Neural progenitor cell (in vitro differentiated cells): ENCODE measurements around the gene BABAM1. TPM values are rescaled to one million over a fixed set of nuclear protein-coding genes. Genes with fewer than 3 reads are reported as not detected.

Experiments used
- DNase-seq: peaks from one replicate; pipeline ENCODE4 v3.0.0-alpha.2; 2016; ENCODE audit warnings: low spot score
- H2AFZ ChIP-seq: fragments of 200-600 bp; sonication (generic); replicated peaks from 2 replicates; pipeline ENCODE4 v1.6.1; 2016; ENCODE audit warnings: antibody characterized with exemption
- H3F3A ChIP-seq: fragments of 200-600 bp; sonication (generic); 2 replicates; pipeline ENCODE4 v1.6.1; 2016; ENCODE audit warnings: antibody characterized with exemption, low read depth
- H3K27ac ChIP-seq: fragments of 200-600 bp; sonication (generic); 2 replicates; pipeline ENCODE4 v1.5.1; 2016; ENCODE audit warnings: mild to moderate bottlenecking
- H3K27me3 ChIP-seq: fragments of 200-600 bp; sonication (generic); 2 replicates; pipeline ENCODE4 v1.6.1; 2016; ENCODE audit warnings: mild to moderate bottlenecking, moderate library complexity
- H3K36me3 ChIP-seq: fragments of 200-600 bp; sonication (generic); 2 replicates; pipeline ENCODE4 v1.5.1; 2016
- H3K4me1 ChIP-seq: fragments of 200-600 bp; sonication (generic); 2 replicates; pipeline ENCODE4 v1.6.1; 2016; ENCODE audit warnings: mixed run types
- H3K4me2 ChIP-seq: fragments of 200-600 bp; sonication (generic); 2 replicates; pipeline ENCODE4 v1.6.1; 2016
- H3K4me3 ChIP-seq: fragments of 200-600 bp; sonication (generic); 2 replicates; pipeline ENCODE4 v1.5.1; 2016
- H3K79me2 ChIP-seq: fragments of 200-600 bp; sonication (generic); 2 replicates; pipeline ENCODE4 v1.6.1; 2016; ENCODE audit warnings: low read depth
- H3K9ac ChIP-seq: fragments of 200-600 bp; sonication (generic); 2 replicates; pipeline ENCODE4 v1.6.1; 2016
- H3K9me3 ChIP-seq: fragments of 200-600 bp; sonication (generic); 2 replicates; pipeline ENCODE4 v1.5.1; 2016; ENCODE audit warnings: low read depth
- H4K20me1 ChIP-seq: fragments of 200-600 bp; sonication (generic); 2 replicates; pipeline ENCODE4 v1.6.1; 2016; ENCODE audit warnings: low read depth
- H3K27ac Mint-ChIP-seq: 3 replicates; pipeline ENCODE4 v1.8.0; 2021; ENCODE audit warnings: mixed read lengths
- H3K27me3 Mint-ChIP-seq: 2 replicates; pipeline ENCODE4 v1.8.0; 2022; ENCODE audit warnings: low read depth, mild to moderate bottlenecking, inconsistent platforms, moderate library complexity, mixed read lengths; ENCODE audit not compliant: insufficient read depth
- H3K36me3 Mint-ChIP-seq: 3 replicates; pipeline ENCODE4 v1.8.0; 2021; ENCODE audit warnings: mixed read lengths
- H3K4me1 Mint-ChIP-seq: 3 replicates; pipeline ENCODE4 v1.8.0; 2021; ENCODE audit warnings: mixed read lengths
- H3K4me3 Mint-ChIP-seq: 3 replicates; pipeline ENCODE4 v1.8.0; 2021; ENCODE audit warnings: mild to moderate bottlenecking, moderate library complexity, mixed read lengths
- H3K9me3 Mint-ChIP-seq: 3 replicates; pipeline ENCODE4 v1.8.0; 2020; ENCODE audit warnings: mixed read lengths
- EZH2 ChIP-seq: fragments of 200-600 bp; sonication (generic); IDR thresholded peaks from 2 replicates; pipeline ENCODE4 v1.6.1; 2017; ENCODE audit warnings: antibody characterized with exemption, mild to moderate bottlenecking, moderate library complexity
- EZH2phosphoT487 ChIP-seq: fragments of 200-600 bp; sonication (generic); IDR thresholded peaks from 2 replicates; pipeline ENCODE4 v1.6.1; 2017; ENCODE audit warnings: antibody characterized with exemption
- total RNA-seq: library from RNA; depleted of rRNA; stranded (reverse); fragments of >200 nt; gene quantifications from 2 replicates; pipeline ENCODE4 v1.2.3, GENCODE V29; 2015; ENCODE audit warnings: low replicate concordance
- TF ChIP-seq, protein P1 (sequence below): fragments of 200-600 bp; sonication (generic); IDR thresholded peaks from 2 replicates; pipeline ENCODE4 v1.5.1; 2017; ENCODE audit warnings: antibody characterized with exemption, mild to moderate bottlenecking

Gene BABAM1
- total RNA-seq, 1 donor from 2014 or later = 89.8 TPM

DNA sequence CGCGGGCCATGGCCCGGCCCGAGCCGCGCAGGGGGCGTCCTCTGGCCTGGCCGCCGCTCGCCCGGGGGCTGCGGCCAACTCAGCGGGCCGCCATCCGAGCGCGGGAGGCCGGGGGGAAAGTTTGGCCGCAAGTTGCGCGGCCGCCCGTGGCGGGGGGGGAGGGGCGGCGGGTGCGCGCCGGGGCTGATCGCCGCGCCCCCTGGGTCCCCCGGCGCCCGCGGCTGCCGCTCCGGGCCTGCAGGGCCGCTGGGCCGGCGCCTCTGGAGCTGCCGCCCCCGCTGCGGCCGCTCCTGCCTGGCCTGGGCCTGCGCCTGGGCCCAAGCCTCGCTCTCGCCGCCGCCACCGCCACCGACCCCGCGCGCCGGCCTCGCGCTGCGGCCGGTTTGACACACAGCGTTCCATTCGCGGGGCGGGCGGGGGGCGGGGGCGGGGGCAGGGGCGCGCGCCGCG is 21.7 kb upstream of the BABAM1 start, which contains the start of gene NR2F6:
TSS of gene NR2F6 (minus strand) at position 385 of the 450 bp plus-strand sequence. CDS start 699 bp downstream, outside the sequence.
- no peak within 1 kb of the TSS for H3K9ac ChIP-seq
- H3K79me2 ChIP-seq = peaks cover 48% of the 10 kb centered on the region
- H3K27me3 ChIP-seq = no peaks in the 10 kb centered on the region
- peaks cover 41% of the 10 kb centered on the region for H4K20me1 ChIP-seq
- Mint-ChIP-seq H3K27ac (peak within 1 kb of the TSS; percentile 97), H3K4me3 (peak within 1 kb of the TSS; percentile 96), H3K36me3 (no peaks in the 10 kb centered on the region), H3K4me1 (peaks cover 62% of the 10 kb centered on the region), H3K9me3 (peaks cover 2% of the 10 kb centered on the region), H3K27me3 (peaks cover 13% of the 10 kb centered on the region)
- no peaks in the 10 kb centered on the region for H3K36me3 ChIP-seq
- H3K9me3 ChIP-seq = no peaks in the 10 kb centered on the region
- no peak for DNase-seq
- H2AFZ ChIP-seq = peak within 1 kb of the TSS; percentile 31
- H3F3A ChIP-seq = peaks cover 43% of the 10 kb centered on the region
- H3K4me3 ChIP-seq = peak within 1 kb of the TSS; percentile 84
- no peak within 1 kb of the TSS for H3K27ac ChIP-seq
- peak within 1 kb of the TSS; percentile 91 for H3K4me2 ChIP-seq
- TF ChIP-seq EZH2 = no peak
- peaks cover 30% of the 10 kb centered on the region for H3K4me1 ChIP-seq

DNA sequence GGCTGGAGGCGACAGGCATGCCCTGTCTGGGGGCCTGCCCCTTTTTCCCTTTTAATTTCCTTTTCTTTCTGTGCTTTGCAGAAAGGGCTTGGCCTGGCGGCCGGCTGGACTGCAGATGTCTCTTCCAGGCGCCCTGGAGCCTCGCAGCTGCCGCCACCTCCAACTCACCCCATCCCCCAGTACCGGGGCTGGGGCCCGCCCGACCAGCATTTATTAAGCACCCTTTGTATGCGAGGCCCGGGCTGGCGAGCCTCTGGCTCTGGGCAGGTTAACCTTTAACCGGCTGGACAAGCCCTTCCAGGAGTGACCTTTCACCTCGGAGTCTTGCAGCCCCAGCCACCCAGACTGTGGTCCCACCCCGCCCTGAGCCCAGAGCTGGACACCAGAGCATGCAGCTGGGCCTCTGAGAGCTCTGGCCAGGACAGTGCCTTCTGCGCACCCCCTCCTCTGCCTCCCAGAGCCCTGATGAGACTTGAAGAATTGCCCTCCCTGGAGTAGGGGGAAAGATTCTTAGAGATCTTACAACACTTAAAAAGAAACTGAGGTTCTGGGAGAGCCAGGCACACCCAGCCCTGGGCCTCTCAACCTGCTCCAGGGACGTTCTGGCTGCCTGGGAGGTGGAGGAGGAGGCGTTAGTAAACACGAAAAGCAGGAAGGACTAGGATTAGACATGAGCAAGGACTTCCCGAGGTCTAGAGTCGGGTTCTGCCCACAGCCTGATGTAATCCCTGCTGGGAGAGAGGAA is 20.4 kb upstream of the BABAM1 start:
- H4K20me1 ChIP-seq = peaks cover 28% of the 10 kb centered on the region
- H3K4me1 ChIP-seq = peaks cover 30% of the 10 kb centered on the region
- TF ChIP-seq EZH2 (peak; percentile 32), EZH2phosphoT487 (no peak)
- TF ChIP-seq, protein P1, sequence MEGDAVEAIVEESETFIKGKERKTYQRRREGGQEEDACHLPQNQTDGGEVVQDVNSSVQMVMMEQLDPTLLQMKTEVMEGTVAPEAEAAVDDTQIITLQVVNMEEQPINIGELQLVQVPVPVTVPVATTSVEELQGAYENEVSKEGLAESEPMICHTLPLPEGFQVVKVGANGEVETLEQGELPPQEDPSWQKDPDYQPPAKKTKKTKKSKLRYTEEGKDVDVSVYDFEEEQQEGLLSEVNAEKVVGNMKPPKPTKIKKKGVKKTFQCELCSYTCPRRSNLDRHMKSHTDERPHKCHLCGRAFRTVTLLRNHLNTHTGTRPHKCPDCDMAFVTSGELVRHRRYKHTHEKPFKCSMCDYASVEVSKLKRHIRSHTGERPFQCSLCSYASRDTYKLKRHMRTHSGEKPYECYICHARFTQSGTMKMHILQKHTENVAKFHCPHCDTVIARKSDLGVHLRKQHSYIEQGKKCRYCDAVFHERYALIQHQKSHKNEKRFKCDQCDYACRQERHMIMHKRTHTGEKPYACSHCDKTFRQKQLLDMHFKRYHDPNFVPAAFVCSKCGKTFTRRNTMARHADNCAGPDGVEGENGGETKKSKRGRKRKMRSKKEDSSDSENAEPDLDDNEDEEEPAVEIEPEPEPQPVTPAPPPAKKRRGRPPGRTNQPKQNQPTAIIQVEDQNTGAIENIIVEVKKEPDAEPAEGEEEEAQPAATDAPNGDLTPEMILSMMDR = no peak
- peak overlapping the region; percentile 98 for H3K27ac Mint-ChIP-seq
- peak overlapping the region; percentile 90 for H3K4me2 ChIP-seq
- peaks cover 2% of the 10 kb centered on the region for H3K9me3 Mint-ChIP-seq
- H3K9ac ChIP-seq = no peak overlapping the region
- H3K27ac ChIP-seq = no peak overlapping the region
- H3K36me3 Mint-ChIP-seq = no peaks in the 10 kb centered on the region
- no peaks in the 10 kb centered on the region for H3K27me3 ChIP-seq
- H3K4me3 Mint-ChIP-seq = peak overlapping the region; percentile 91
- no peak overlapping the region for H2AFZ ChIP-seq
- peaks cover 13% of the 10 kb centered on the region for H3K27me3 Mint-ChIP-seq
- no peak for DNase-seq
- no peaks in the 10 kb centered on the region for H3K9me3 ChIP-seq
- H3F3A ChIP-seq = peaks cover 43% of the 10 kb centered on the region
- H3K4me1 Mint-ChIP-seq = peaks cover 50% of the 10 kb centered on the region
- H3K4me3 ChIP-seq = peak overlapping the region; percentile 56
- no peaks in the 10 kb centered on the region for H3K36me3 ChIP-seq
- H3K79me2 ChIP-seq = peaks cover 35% of the 10 kb centered on the region

DNA sequence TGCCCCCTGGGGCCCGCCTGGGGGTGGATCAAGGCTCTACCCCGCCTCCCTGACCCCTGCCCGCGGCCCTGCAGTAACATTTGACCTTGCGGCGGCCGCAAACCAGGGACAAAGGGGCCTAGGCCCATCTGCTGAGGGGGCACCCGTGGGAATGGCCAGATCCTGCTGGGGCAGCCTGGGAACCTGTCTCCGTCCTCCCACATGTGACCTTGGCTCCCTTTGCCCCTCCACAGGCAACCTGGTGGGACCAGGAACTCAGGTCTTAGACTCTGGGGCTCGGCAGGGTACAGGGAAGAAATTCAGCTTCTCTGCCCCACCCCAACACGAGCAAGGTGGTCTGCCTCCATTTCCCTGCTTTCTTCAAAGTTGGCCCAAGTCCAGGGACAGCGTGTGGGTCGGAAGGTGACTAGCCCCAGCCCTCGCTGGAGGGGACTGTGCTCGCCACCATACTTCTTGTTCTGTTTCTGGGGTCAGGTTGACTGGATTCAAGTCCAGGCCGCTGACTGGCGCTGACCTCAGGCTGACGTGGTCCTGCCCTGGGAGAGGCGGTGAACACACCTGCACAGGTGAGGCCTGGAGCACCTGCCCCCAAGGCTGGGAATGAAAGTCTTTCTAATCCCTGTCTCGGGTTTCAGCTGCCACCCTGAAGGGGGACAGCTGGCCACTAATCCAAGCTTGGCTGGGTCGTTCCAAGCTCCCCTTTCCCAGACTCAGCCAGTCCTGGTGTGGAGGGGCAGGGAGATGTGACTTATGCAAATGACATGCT is 19.0 kb upstream of the BABAM1 start:
- no peaks in the 10 kb centered on the region for H3K27me3 ChIP-seq
- Mint-ChIP-seq H3K4me1 (peaks cover 41% of the 10 kb centered on the region), H3K4me3 (peak overlapping the region; percentile 75), H3K27ac (peak overlapping the region; percentile 74), H3K36me3 (no peaks in the 10 kb centered on the region), H3K27me3 (peaks cover 9% of the 10 kb centered on the region), H3K9me3 (peaks cover 2% of the 10 kb centered on the region)
- H3K4me2 ChIP-seq = peak overlapping the region; percentile 4
- H3K27ac ChIP-seq = no peak overlapping the region
- peaks cover 16% of the 10 kb centered on the region for H4K20me1 ChIP-seq
- H3K36me3 ChIP-seq = no peaks in the 10 kb centered on the region
- peaks cover 21% of the 10 kb centered on the region for H3K79me2 ChIP-seq
- no peaks in the 10 kb centered on the region for H3K9me3 ChIP-seq
- no peak for TF ChIP-seq EZH2phosphoT487
- no peak for TF ChIP-seq EZH2
- TF ChIP-seq, protein P1 = no peak
- H3K4me1 ChIP-seq = peaks cover 30% of the 10 kb centered on the region
- no peak overlapping the region for H2AFZ ChIP-seq
- no peak overlapping the region for H3K4me3 ChIP-seq
- peak; percentile 76 for DNase-seq
- no peak overlapping the region for H3K9ac ChIP-seq
- H3F3A ChIP-seq = peaks cover 37% of the 10 kb centered on the region
